ENCODE measurements around the gene PPP3CA. TPM values are rescaled to one million over a fixed set of nuclear protein-coding genes. Genes with fewer than 3 reads are reported as not detected.

Gene PPP3CA
- total RNA-seq, 1 experiment from 2014 or later = 133 TPM

DNA sequence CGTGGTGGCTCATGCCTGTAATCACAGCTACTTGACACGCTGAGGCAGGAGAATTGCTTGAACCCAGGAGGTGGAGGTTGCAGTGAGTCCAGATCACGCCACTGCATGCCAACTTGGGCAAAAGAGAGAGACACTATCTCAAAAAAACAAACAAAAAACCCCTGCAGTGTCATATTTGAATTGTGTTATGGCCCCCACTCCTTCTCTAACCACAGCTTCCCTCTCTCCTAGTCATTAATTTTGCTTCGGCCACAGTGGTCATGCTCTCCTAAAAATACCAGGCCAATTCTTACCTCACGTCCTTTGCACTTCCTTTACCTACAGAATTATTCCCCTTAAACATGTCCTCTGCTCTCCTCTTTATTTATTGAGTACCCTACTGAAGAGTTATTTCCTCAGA lies 206.1 kb downstream of the PPP3CA start:
- peak overlapping the region; percentile 51 for H3K9ac ChIP-seq (ENCODE audit: low read length)
- ATAC-seq (peak; percentile 26), DNase-seq (ENCODE audit: low read depth, low spot score) (no peak)
- H2AFZ ChIP-seq (ENCODE audit: low read depth, low read length, poor library complexity, severe bottlenecking) = no peak overlapping the region
- no peaks in the 10 kb centered on the region for H3K27me3 ChIP-seq (ENCODE audit: insufficient read depth, low read length)
- H3K4me1 ChIP-seq (ENCODE audit: control insufficient read depth in 1 of 2, insufficient read depth in 2 of 2, low read length in 2 of 2) = peaks cover 90 to 99% of the 10 kb centered on the region in 2 experiments
- H3K79me2 ChIP-seq (ENCODE audit: insufficient read depth, low read length) = peaks cover 94% of the 10 kb centered on the region
- no peaks in the 10 kb centered on the region for H3K9me3 ChIP-seq (ENCODE audit: control insufficient read depth in 1 of 2, insufficient read depth in 1 of 2, low read depth in 1 of 2, low read length in 2 of 2)
- TF ChIP-seq SIN3A (IDR thresholded peaks at IDR 0.05; ENCODE audit: low read depth) = no peak
- peak; percentile 61 for TF ChIP-seq POLR2AphosphoS5 (IDR thresholded peaks at IDR 0.05; ENCODE audit: low read depth, low read length)
- no peak for TF ChIP-seq TCF7L2 (IDR thresholded peaks at IDR 0.05; ENCODE audit: borderline replicate concordance, extremely low read depth, insufficient read depth, insufficient read length)
- peak; percentile 27; the same call in 1 of the 2 replicates for TF ChIP-seq MAX (IDR thresholded peaks at IDR 0.05)
- peak; percentile 39; the same call in 1 of the 2 replicates for TF ChIP-seq SP1 (IDR thresholded peaks at IDR 0.05; ENCODE audit: low read depth)
- peak overlapping the region; percentile 98 for H3K27ac ChIP-seq (ENCODE audit: low read depth, low read length)
- ChIA-PET RAD21 (ENCODE audit: low non-redundant PET in 1 of 2, low total read pairs in 2 of 2, uncharacterized antibody in 2 of 2, unreplicated experiment in 2 of 2) (interaction anchor here in 1 of 2 experiments (0.7 kb wide), 1 partner anchor 121 kb away, joined by 3 read pairs; no protein-coding TSS in a partner anchor), CTCF (no interaction called here), POLR2A (interaction anchor here (1.3 to 2.7 kb wide), 4 partner anchors 13 to 26 kb away, joined by 3 to 17 read pairs (median 7); no protein-coding TSS in a partner anchor)
- intact Hi-C loops (cut with micrococcal nuclease) = no loop called here
- H3K36me3 ChIP-seq (ENCODE audit: control insufficient read depth in 1 of 2, insufficient read depth in 2 of 2, low read length in 2 of 2) = no peaks in the 10 kb centered on the region
- no TSS peak for BruUV-seq (replicated peaks)
- H3K4me2 ChIP-seq (ENCODE audit: low read length) = peak overlapping the region; percentile 58
- no peaks in the 10 kb centered on the region for H3K9me2 ChIP-seq (ENCODE audit: insufficient read depth)
- H3K4me3 ChIP-seq (replicated peaks in 1 of 2; ENCODE audit: low read depth in 1 of 2, low read length in 2 of 2) = no peak overlapping the region
- no peaks in the 10 kb centered on the region for H4K20me1 ChIP-seq (ENCODE audit: insufficient read depth)

DNA sequence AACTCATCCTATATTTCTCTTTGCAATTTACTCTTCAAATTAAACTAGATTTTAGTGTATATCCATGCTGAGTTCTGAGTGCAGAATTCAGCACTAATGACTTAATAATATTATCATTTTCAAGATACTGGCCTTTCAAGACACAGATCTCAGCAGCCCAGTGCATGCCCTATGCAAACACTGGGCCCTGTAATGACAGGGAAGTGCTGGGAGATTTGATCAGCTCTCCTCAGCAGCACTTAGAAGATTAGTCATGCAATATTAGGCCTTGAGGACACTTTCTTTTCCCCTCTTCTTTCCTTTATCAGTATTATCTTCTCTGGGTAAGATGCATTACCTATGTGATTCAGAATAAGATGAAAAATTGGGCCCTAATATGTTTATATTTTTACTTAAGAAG lies 207.1 kb downstream of the PPP3CA start:
- RAD21 ChIA-PET (ENCODE audit: low non-redundant PET in 1 of 2, low total read pairs in 2 of 2, uncharacterized antibody in 2 of 2, unreplicated experiment in 2 of 2) = interaction anchor here in 1 of 2 experiments (0.5 kb wide), 1 partner anchor 99 kb away, joined by 3 read pairs; no protein-coding TSS in a partner anchor
- peak overlapping the region; percentile 58 for H3K4me2 ChIP-seq (ENCODE audit: low read length)
- no peaks in the 10 kb centered on the region for H3K27me3 ChIP-seq (ENCODE audit: insufficient read depth, low read length)
- no peak overlapping the region for H3K4me3 ChIP-seq (replicated peaks in 1 of 2; ENCODE audit: low read depth in 1 of 2, low read length in 2 of 2)
- H2AFZ ChIP-seq (ENCODE audit: low read depth, low read length, poor library complexity, severe bottlenecking) = no peak overlapping the region
- H3K27ac ChIP-seq (ENCODE audit: low read depth, low read length) = peak overlapping the region; percentile 98
- H4K20me1 ChIP-seq (ENCODE audit: insufficient read depth) = no peaks in the 10 kb centered on the region
- no TSS peak for BruUV-seq (replicated peaks)
- no peaks in the 10 kb centered on the region for H3K9me2 ChIP-seq (ENCODE audit: insufficient read depth)
- POLR2A ChIA-PET = interaction anchor here (1.3 to 2.7 kb wide), 4 partner anchors 12 to 25 kb away, joined by 3 to 17 read pairs (median 6); no protein-coding TSS in a partner anchor
- ATAC-seq = peak; percentile 51
- intact Hi-C loops (cut with micrococcal nuclease) = no loop called here
- CTCF ChIA-PET = no interaction called here
- peaks cover 94% of the 10 kb centered on the region for H3K79me2 ChIP-seq (ENCODE audit: insufficient read depth, low read length)
- H3K9me3 ChIP-seq (ENCODE audit: control insufficient read depth in 1 of 2, insufficient read depth in 1 of 2, low read depth in 1 of 2, low read length in 2 of 2) = no peaks in the 10 kb centered on the region
- no peaks in the 10 kb centered on the region for H3K36me3 ChIP-seq (ENCODE audit: control insufficient read depth in 1 of 2, insufficient read depth in 2 of 2, low read length in 2 of 2)
- peaks cover 90 to 99% of the 10 kb centered on the region in 2 experiments for H3K4me1 ChIP-seq (ENCODE audit: control insufficient read depth in 1 of 2, insufficient read depth in 2 of 2, low read length in 2 of 2)
- H3K9ac ChIP-seq (ENCODE audit: low read length) = peak overlapping the region; percentile 51
- DNase-seq (ENCODE audit: low read depth, low spot score) = no peak
- TF ChIP-seq SP1 (IDR thresholded peaks at IDR 0.05; ENCODE audit: low read depth) = peak; percentile 61
- peak; percentile 52 for TF ChIP-seq POLR2AphosphoS5 (IDR thresholded peaks at IDR 0.05; ENCODE audit: low read depth, low read length)
- TF ChIP-seq ZNF274 (IDR thresholded peaks at IDR 0.05; ENCODE audit: low read depth, low read length) = no peak
- peak; percentile 32; the same call in 1 of the 2 replicates for TF ChIP-seq CEBPB (IDR thresholded peaks at IDR 0.05; ENCODE audit: low read depth)
- TF ChIP-seq MAX (IDR thresholded peaks at IDR 0.05) = peak; percentile 47
- TF ChIP-seq YY1 (IDR thresholded peaks at IDR 0.05; ENCODE audit: extremely low read depth, insufficient replicate concordance, low read depth, low read length) = no peak
- no peak for TF ChIP-seq CTCF (IDR thresholded peaks at IDR 0.05 in 2 of 3, conservative IDR thresholded peaks at IDR 0.05 in 1 of 3; ENCODE audit: borderline replicate concordance in 1 of 3, insufficient read depth in 1 of 3, low read depth in 2 of 3, low read length in 2 of 3)
- TF ChIP-seq FOSL1 (IDR thresholded peaks at IDR 0.05; ENCODE audit: low read depth) = peak; percentile 49
- TF ChIP-seq, protein P1, sequence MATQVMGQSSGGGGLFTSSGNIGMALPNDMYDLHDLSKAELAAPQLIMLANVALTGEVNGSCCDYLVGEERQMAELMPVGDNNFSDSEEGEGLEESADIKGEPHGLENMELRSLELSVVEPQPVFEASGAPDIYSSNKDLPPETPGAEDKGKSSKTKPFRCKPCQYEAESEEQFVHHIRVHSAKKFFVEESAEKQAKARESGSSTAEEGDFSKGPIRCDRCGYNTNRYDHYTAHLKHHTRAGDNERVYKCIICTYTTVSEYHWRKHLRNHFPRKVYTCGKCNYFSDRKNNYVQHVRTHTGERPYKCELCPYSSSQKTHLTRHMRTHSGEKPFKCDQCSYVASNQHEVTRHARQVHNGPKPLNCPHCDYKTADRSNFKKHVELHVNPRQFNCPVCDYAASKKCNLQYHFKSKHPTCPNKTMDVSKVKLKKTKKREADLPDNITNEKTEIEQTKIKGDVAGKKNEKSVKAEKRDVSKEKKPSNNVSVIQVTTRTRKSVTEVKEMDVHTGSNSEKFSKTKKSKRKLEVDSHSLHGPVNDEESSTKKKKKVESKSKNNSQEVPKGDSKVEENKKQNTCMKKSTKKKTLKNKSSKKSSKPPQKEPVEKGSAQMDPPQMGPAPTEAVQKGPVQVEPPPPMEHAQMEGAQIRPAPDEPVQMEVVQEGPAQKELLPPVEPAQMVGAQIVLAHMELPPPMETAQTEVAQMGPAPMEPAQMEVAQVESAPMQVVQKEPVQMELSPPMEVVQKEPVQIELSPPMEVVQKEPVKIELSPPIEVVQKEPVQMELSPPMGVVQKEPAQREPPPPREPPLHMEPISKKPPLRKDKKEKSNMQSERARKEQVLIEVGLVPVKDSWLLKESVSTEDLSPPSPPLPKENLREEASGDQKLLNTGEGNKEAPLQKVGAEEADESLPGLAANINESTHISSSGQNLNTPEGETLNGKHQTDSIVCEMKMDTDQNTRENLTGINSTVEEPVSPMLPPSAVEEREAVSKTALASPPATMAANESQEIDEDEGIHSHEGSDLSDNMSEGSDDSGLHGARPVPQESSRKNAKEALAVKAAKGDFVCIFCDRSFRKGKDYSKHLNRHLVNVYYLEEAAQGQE (IDR thresholded peaks at IDR 0.05; ENCODE audit: low read depth) = no peak
- peak; percentile 62 for TF ChIP-seq JUND (IDR thresholded peaks at IDR 0.05)

Measured in HCT116 (cell line).